ENCODE data around the gene GBA3. TPM values are rescaled to one million over a fixed set of nuclear protein-coding genes. Genes with fewer than 3 reads are reported as not detected.

GBA3 gene
- total and polyA plus RNA-seq, 2 of the 8 experiments (the other 6 are each of a cell fraction or from before 2014, with no cell fraction given) = not detected

GRCh38 chr4:22744478-22745062, 51.8 kb downstream of the GBA3 start:
- H3K79me1 ChIP-seq (ENCODE audit: low read depth, low read length) = no peaks in the 10 kb centered on the region
- H3K27me3 ChIP-seq (replicated peaks in 1 of 4; ENCODE audit: control insufficient read depth in 3 of 4, extremely low read depth in 1 of 4, insufficient read depth in 3 of 4, low read length in 3 of 4) = no peaks in the 10 kb centered on the region
- FAIRE-seq (no peak), DNase-seq (ENCODE audit: low read depth in 1 of 2, low spot score in 2 of 2) (no peak)
- no peak overlapping the region for H3K4me2 ChIP-seq (ENCODE audit: insufficient read depth in 1 of 2, low read depth in 2 of 2, low read length in 2 of 2)
- H3K56ac ChIP-seq (replicated peaks; ENCODE audit: insufficient read length, low read depth, low read length) = no peak overlapping the region
- H2BK20ac ChIP-seq (ENCODE audit: low read length) = no peak overlapping the region
- H3K23ac ChIP-seq (ENCODE audit: insufficient read length) = no peak overlapping the region
- no peak overlapping the region for H3K4me3 ChIP-seq (ENCODE audit: extremely low read depth in 1 of 4, insufficient read depth in 2 of 4, low read depth in 3 of 4, low read length in 4 of 4)
- H2BK5ac ChIP-seq (ENCODE audit: low read depth, low read length) = no peak overlapping the region
- no peak overlapping the region for H2BK15ac ChIP-seq (ENCODE audit: low read length)
- H4K8ac ChIP-seq (ENCODE audit: extremely low read depth, insufficient read depth, low read length) = no peak overlapping the region
- no peak overlapping the region for H4K91ac ChIP-seq (replicated peaks; ENCODE audit: insufficient read length, low read length)
- H3K9me3 ChIP-seq (ENCODE audit: insufficient read depth in 2 of 2, low read depth in 1 of 2, low read length in 1 of 2) = no peaks in the 10 kb centered on the region
- no peak overlapping the region for H2BK120ac ChIP-seq (replicated peaks; ENCODE audit: low read depth, low read length)
- 96% methylated on average over 8 of the region's 8 CpGs; no CpG with 5 or more reads in 1 of the 2 experiments for WGBS, 2 experiments (ENCODE audit: extremely low coverage in 1 of 2, insufficient coverage in 1 of 2, insufficient read length in 1 of 2, insufficient replicate concordance in 2 of 2, low coverage in 1 of 2, low lambda C conversion rate in 2 of 2, missing lambda C conversion rate in 1 of 2)
- no peak overlapping the region for H3K27ac ChIP-seq (ENCODE audit: low read depth, low read length)
- no peak overlapping the region for H2AK5ac ChIP-seq (ENCODE audit: low read depth, low read length)
- no peak overlapping the region for H3K9ac ChIP-seq (replicated peaks in 1 of 4; ENCODE audit: extremely low read depth in 1 of 4, low read depth in 3 of 4, low read length in 3 of 4)
- H3K18ac ChIP-seq (ENCODE audit: extremely low read depth, low read length) = no peak overlapping the region
- H3K14ac ChIP-seq (ENCODE audit: insufficient read length) = no peak overlapping the region
- POLR2A ChIA-PET (ENCODE audit: partially characterized antibody) = no interaction called here
- no peak overlapping the region for H4K5ac ChIP-seq (ENCODE audit: insufficient read length, low read depth, low read length)
- peaks cover 0 to 1% of the 10 kb centered on the region in 2 experiments for H4K20me1 ChIP-seq (replicated peaks in 1 of 2; ENCODE audit: control insufficient read depth in 1 of 2, insufficient read depth in 2 of 2, low read length in 2 of 2)
- no peak overlapping the region for H2AFZ ChIP-seq (ENCODE audit: low read length)
- H3K4ac ChIP-seq (replicated peaks; ENCODE audit: insufficient read length, low read depth, low read length) = no peak overlapping the region
- H3K4me1 ChIP-seq (replicated peaks in 1 of 4; ENCODE audit: control insufficient read depth in 3 of 4, insufficient read depth in 4 of 4, low read length in 3 of 4) = no peaks in the 10 kb centered on the region
- CTCF ChIA-PET (ENCODE audit: partially characterized antibody) = no interaction called here
- H3K36me3 ChIP-seq (ENCODE audit: control insufficient read depth in 2 of 4, insufficient read depth in 4 of 4, low read length in 3 of 4) = no peaks in the 10 kb centered on the region
- no peak overlapping the region for H2BK12ac ChIP-seq (ENCODE audit: low read depth, low read length)
- H3K23me2 ChIP-seq (ENCODE audit: low read depth, low read length) = no peaks in the 10 kb centered on the region
- H3K79me2 ChIP-seq (ENCODE audit: control insufficient read depth in 1 of 2, insufficient read depth in 2 of 2, low read length in 2 of 2) = no peaks in the 10 kb centered on the region
- TF ChIP-seq POLR2AphosphoS5 (IDR thresholded peaks at IDR 0.05; ENCODE audit: low read depth, low read length) = no peak
- no peak for TF ChIP-seq NANOG (IDR thresholded peaks at IDR 0.05; ENCODE audit: insufficient read depth, low read depth, low read length, poor library complexity, severe bottlenecking)
- TF ChIP-seq CREB1 (IDR thresholded peaks at IDR 0.05) = no peak
- no peak for TF ChIP-seq PHF8 (conservative IDR thresholded peaks at IDR 0.05; ENCODE audit: low read depth, low read length)
- no peak for TF ChIP-seq GTF2F1 (IDR thresholded peaks at IDR 0.05; ENCODE audit: borderline replicate concordance, low read depth, low read length)
- TF ChIP-seq CTBP2 (IDR thresholded peaks at IDR 0.05; ENCODE audit: borderline replicate concordance, insufficient read depth, insufficient read length, low read length) = no peak
- TF ChIP-seq RBBP5 (IDR thresholded peaks at IDR 0.05; ENCODE audit: borderline replicate concordance, low read depth, low read length) = no peak
- no peak for TF ChIP-seq CHD1 (IDR thresholded peaks at IDR 0.05; ENCODE audit: low read depth, low read length)
- TF ChIP-seq MAFK (IDR thresholded peaks at IDR 0.05; ENCODE audit: low read depth, low read length) = no peak
- TF ChIP-seq BCL11A (IDR thresholded peaks at IDR 0.05; ENCODE audit: low read depth in 2 of 2, low read length in 2 of 2) = no peak
- no peak for TF ChIP-seq CTCF (IDR thresholded peaks at IDR 0.05; ENCODE audit: control extremely low read depth in 1 of 3, insufficient read depth in 1 of 3, low read depth in 1 of 3, low read length in 3 of 3)
